Lung (tissue), 12 donors: ENCODE data around the gene CRKL. TPM values are rescaled to one million over a fixed set of nuclear protein-coding genes. Genes with fewer than 3 reads are reported as not detected.

ENCODE experiments used
- ATAC-seq: fragments of 200-7000 bp; cut with Tn5 transposase; one replicate; pipeline ENCODE4 v1.9.1; 2020; ENCODE audit warnings: moderate number of reproducible peaks; ENCODE audit not compliant: insufficient read depth, low FRiP score
- DNase-seq, 3 donors: peaks; one replicate each; pipeline ENCODE4 v3.0.0-alpha.2; 2013 to 2017
- H3K27ac ChIP-seq, 2 donors: one replicate each; pipeline ENCODE4 v1.5.1; 2013; ENCODE audit warnings: mild to moderate bottlenecking in 2 of 2, moderate library complexity in 2 of 2, control low read depth in 1 of 2, inconsistent platforms in 1 of 2, low read depth in 1 of 2, low read length in 1 of 2
- H3K27me3 ChIP-seq, 3 donors: one replicate each; pipeline ENCODE4 v1.5.1; 2013; ENCODE audit warnings: low read length in 2 of 3; ENCODE audit not compliant: control insufficient read depth in 3 of 3, insufficient read depth in 3 of 3
- H3K36me3 ChIP-seq, 4 donors: one replicate each; pipeline ENCODE4 v1.5.1; 2013; ENCODE audit warnings: low read length in 4 of 4, mild to moderate bottlenecking in 1 of 4, moderate library complexity in 1 of 4; ENCODE audit not compliant: control insufficient read depth in 4 of 4, insufficient read depth in 4 of 4
- H3K4me1 ChIP-seq, 5 donors: one replicate each; pipeline ENCODE4 v1.5.1; 2013; ENCODE audit warnings: low read length in 5 of 5, mild to moderate bottlenecking in 2 of 5, moderate library complexity in 1 of 5; ENCODE audit not compliant: control insufficient read depth in 5 of 5, insufficient read depth in 5 of 5
- H3K4me3 ChIP-seq: one replicate; pipeline ENCODE4 v1.5.1; 2013; ENCODE audit warnings: mild to moderate bottlenecking, control low read depth, moderate library complexity
- H3K9ac ChIP-seq, 2 donors: one replicate each; pipeline ENCODE4 v1.5.1; 2013; ENCODE audit warnings: low read length in 2 of 2, control low read depth in 1 of 2; ENCODE audit not compliant: insufficient read depth in 1 of 2
- H3K9me3 ChIP-seq, 4 donors: one replicate each; pipeline ENCODE4 v1.5.1; 2013; ENCODE audit warnings: low read length in 3 of 4, mild to moderate bottlenecking in 1 of 4, moderate library complexity in 1 of 4; ENCODE audit not compliant: control insufficient read depth in 4 of 4, insufficient read depth in 3 of 4
- CTCF ChIP-seq: IDR thresholded peaks from 2 replicates; pipeline ENCODE4 v1.5.1; 2012; ENCODE audit warnings: mild to moderate bottlenecking; ENCODE audit errors: control extremely low read depth, extremely low read depth
- WGBS, 2 donors: extraction: QIAGEN DNeasy Blood & Tissue Kit; methylation state at CpG; one replicate each; pipeline ENCODE4 v1.1.7; 2013; 5-methylcytosine and 5-hydroxymethylcytosine counted together
- polyA plus RNA-seq, 2 donors: library from polyadenylated mRNA; stranded (reverse); fragments of 200-250 nt; gene quantifications; one replicate each; pipeline ENCODE4 v1.2.1, GENCODE V29; 2013
- total RNA-seq, 2 donors: library from RNA; depleted of rRNA in 1 of 2; stranded (reverse); fragments of >200 nt in 1 of 2; gene quantifications; one replicate each; pipeline ENCODE4 v1.2.1, GENCODE V29; 2014 to 2021
- donor health status: control.
- donor health status: control.
- donor health status: Bipolar disorder and iron deficiency.
- donor health status: healthy.
- donor health status: DM: yes; HTN: yes; CAD: no.

The CRKL gene
- total and polyA plus RNA-seq, 4 donors = 18.3 to 58.6 (median 39.1) TPM

GRCh38 chr22:20873214-20873613, 44.0 kb upstream of the CRKL start:
- no peak for DNase-seq
- H3K36me3 ChIP-seq = peaks cover 9 to 15% (median 10%) of the 10 kb centered on the region in 4 donors
- WGBS, 2 donors = 93 to 94% methylated on average over 3 of the region's 3 CpGs
- H3K9me3 ChIP-seq = no peaks in the 10 kb centered on the region
- H3K27me3 ChIP-seq = no peaks in the 10 kb centered on the region
- H3K9ac ChIP-seq = no peak overlapping the region
- no peak overlapping the region for H3K4me3 ChIP-seq
- H3K27ac ChIP-seq = no peak overlapping the region
- no peak for TF ChIP-seq CTCF
- ATAC-seq = no peak
- H3K4me1 ChIP-seq = peaks cover 0 to 5% (median 2%) of the 10 kb centered on the region in 5 donors

- Histone ChIP-seq H3K27me3 (no peaks in the 10 kb centered on the region), H3K4me1 (no peaks in the 10 kb centered on the region), H3K4me3 (no peak overlapping the region), H3K27ac (no peak overlapping the region), H3K9ac (no peak overlapping the region), H3K9me3 (no peaks in the 10 kb centered on the region), H3K36me3 (peaks cover 8 to 14% (median 9%) of the 10 kb centered on the region in 4 donors)
- ATAC-seq (no peak), DNase-seq (no peak)
- TF ChIP-seq CTCF = no peak
- 84 to 93% methylated on average over 1 of the region's 1 CpG for WGBS, 2 donors
Measured at GRCh38 chr22:20875296-20875695, 41.9 kb upstream of the CRKL start.

- Histone ChIP-seq H3K4me3 (no peak overlapping the region), H3K27me3 (no peaks in the 10 kb centered on the region), H3K9ac (no peak overlapping the region), H3K27ac (no peak overlapping the region), H3K4me1 (no peaks in the 10 kb centered on the region), H3K9me3 (no peaks in the 10 kb centered on the region), H3K36me3 (peaks cover 10 to 25% (median 12%) of the 10 kb centered on the region in 4 donors)
- DNase-seq = no peak
- no peak for ATAC-seq
- TF ChIP-seq CTCF = no peak
- WGBS, 2 donors = 96% methylated on average over 3 of the region's 3 CpGs
Measured at GRCh38 chr22:20877715-20878114, 39.5 kb upstream of the CRKL start.

- H3K36me3 ChIP-seq = peaks cover 9 to 32% (median 11%) of the 10 kb centered on the region in 4 donors
- DNase-seq = no peak
- 83 to 91% methylated on average over 5 of the region's 5 CpGs for WGBS, 2 donors
Measured at GRCh38 chr22:20881231-20881630, 36.0 kb upstream of the CRKL start.

More at GRCh38 chr22:20881231-20881630, 36.0 kb upstream of the CRKL start:
- Histone ChIP-seq H3K27ac (no peak overlapping the region), H3K4me1 (no peaks in the 10 kb centered on the region), H3K9ac (no peak overlapping the region), H3K4me3 (no peak overlapping the region), H3K9me3 (no peaks in the 10 kb centered on the region), H3K27me3 (no peaks in the 10 kb centered on the region)
- TF ChIP-seq CTCF = no peak
- ATAC-seq = no peak
